K562 (cell line): Measurements from ENCODE around the gene MOGAT2. TPM values are rescaled to one million over a fixed set of nuclear protein-coding genes. Genes with fewer than 3 reads are reported as not detected.

Source experiments
- ARID4B ChIP-seq: sonication (generic); formaldehyde crosslinking; IDR thresholded peaks from 2 replicates; pipeline ENCODE4 v1.8.0; 2022; ENCODE audit warnings: mild to moderate bottlenecking, missing genetic modification reagents
- E2F1 ChIP-seq: sonication (generic); formaldehyde crosslinking; IDR thresholded peaks from 2 replicates; pipeline ENCODE4 v1.8.1; 2023; ENCODE audit warnings: mild to moderate bottlenecking, missing genetic modification reagents, moderate library complexity
- HOMEZ ChIP-seq: fragments of 250-450 bp; sonication (Bioruptor Pico); IDR thresholded peaks from 2 replicates; pipeline ENCODE4 v1.4.0; 2020; ENCODE audit warnings: mild to moderate bottlenecking, moderate library complexity
- JUND ChIP-seq, 2 experiments: IDR thresholded peaks; 2 replicates in 1 of 2; 3 replicates in 1 of 2; pipeline ENCODE4 v1.6.1; 2011; ENCODE audit warnings: borderline replicate concordance in 2 of 2, low read depth in 2 of 2, low read length in 2 of 2, improper control_type of control experiment in 1 of 2, missing biosample characterization in 1 of 2, missing genetic modification characterization in 1 of 2, missing genetic modification reagents in 1 of 2
- MBD2 ChIP-seq: sonication (generic); IDR thresholded peaks from 2 replicates; pipeline ENCODE4 v1.6.1; 2016; ENCODE audit warnings: low read depth, borderline replicate concordance
- MCM7 ChIP-seq, 2 experiments: fragments of 450-650 bp; IDR thresholded peaks; 2 replicates each; pipeline ENCODE4 v1.6.1; 2016 to 2018
- NR0B1 ChIP-seq: fragments of 450-650 bp; IDR thresholded peaks from one replicate; pipeline ENCODE4 v1.6.1; 2018; ENCODE audit warnings: mild to moderate bottlenecking, moderate library complexity; ENCODE audit not compliant: partially characterized antibody
- NRF1 ChIP-seq, 2 experiments: fragments of 450-650 bp; IDR thresholded peaks in 1 of 2; conservative IDR thresholded peaks in 1 of 2; 2 replicates each; pipeline ENCODE4 v1.6.1; 2014; ENCODE audit warnings: mild to moderate bottlenecking in 2 of 2
- PCBP1 ChIP-seq: fragments of 200-400 bp; formaldehyde crosslinking; IDR thresholded peaks from 2 replicates; pipeline ENCODE4 v1.6.1; 2018; ENCODE audit warnings: mild to moderate bottlenecking, low read depth, low read length; ENCODE audit not compliant: poor library complexity, severe bottlenecking
- SIX5 ChIP-seq, 2 experiments: IDR thresholded peaks; 2 replicates each; pipeline ENCODE4 v1.6.1; 2011; ENCODE audit warnings: low read length in 2 of 2, borderline replicate concordance in 1 of 2, low read depth in 1 of 2, mild to moderate bottlenecking in 1 of 2, moderate library complexity in 1 of 2; ENCODE audit not compliant: insufficient read depth in 1 of 2
- SMARCE1 ChIP-seq: fragments of 450-650 bp; IDR thresholded peaks from 2 replicates; pipeline ENCODE4 v1.7.1; 2016; ENCODE audit warnings: mild to moderate bottlenecking
- SP1 ChIP-seq: sonication (generic); formaldehyde crosslinking; IDR thresholded peaks from 2 replicates; pipeline ENCODE4 v1.8.1; 2022; ENCODE audit warnings: mild to moderate bottlenecking, missing genetic modification reagents
- TAF7 ChIP-seq: fragments of 450-650 bp; IDR thresholded peaks from 2 replicates; pipeline ENCODE4 v1.6.1; 2016; ENCODE audit warnings: missing genetic modification characterization, missing compliant biosample characterization
- TCF15 ChIP-seq: fragments of 250-450 bp; sonication (Bioruptor Pico); IDR thresholded peaks from 2 replicates; pipeline ENCODE4 v1.8.0; 2022; ENCODE audit warnings: moderate library complexity, mild to moderate bottlenecking, inconsistent platforms
- TRIM28 ChIP-seq: fragments of 450-650 bp; IDR thresholded peaks from 2 replicates; pipeline ENCODE4 v1.6.1; 2017
- ZBED1 ChIP-seq: IDR thresholded peaks from 2 replicates; pipeline ENCODE4 v1.6.1; 2014
- ZBTB7A ChIP-seq: IDR thresholded peaks from 2 replicates; pipeline ENCODE4 v1.6.1; 2011; ENCODE audit warnings: low read depth, mild to moderate bottlenecking, low read length, moderate library complexity, borderline replicate concordance; ENCODE audit not compliant: control insufficient read depth
- polyA plus RNA-seq, 8 experiments: library from polyadenylated mRNA; depleted of rRNA in 4 of 8; stranded (reverse) in 5 of 8; unstranded in 3 of 8; fragments of >200 nt; fragmentation: Nextera tagmentation in 2 of 8; fragmentation: Illumina TruSeq in 1 of 8; extraction: Ambion mirVana in 2 of 8; extraction: Trizol in 1 of 8; gene quantifications; 2 replicates each; pipeline versions ENCODE4 v1.2.1 to v1.2.3, GENCODE V29; 2011 to 2014; ENCODE audit warnings: inconsistent platforms in 1 of 8, missing spikeins in 1 of 8
- total RNA-seq, 7 experiments: library from RNA; depleted of rRNA in 6 of 7; stranded (reverse); fragments of >200 nt in 6 of 7; fragmentation: Illumina TruSeq in 2 of 7; extraction: Trizol in 2 of 7; gene quantifications; 2 replicates each; pipeline versions ENCODE4 v1.2.1 to v1.2.3, GENCODE V29; 2011 to 2021; ENCODE audit warnings: low replicate concordance in 1 of 7

The MOGAT2 gene
- total and polyA plus RNA-seq, 9 of the 15 experiments (the other 6 are each of a cell fraction or from before 2014, with no cell fraction given) = 0.09 TPM; not detected in 7

GRCh38 chr11:75768112-75768908 lies 50.7 kb downstream of the MOGAT2 start, which contains the start of gene DGAT2 (continued):
- no peak for TF ChIP-seq HOMEZ (CRISPR knock-in tag)
- peak; percentile 96 for TF ChIP-seq JUND (IDR thresholded peaks at IDR 0.05; ENCODE audit: borderline replicate concordance, low read depth, low read length)
- peak; percentile 19; the same call in 1 of the 3 replicates for TF ChIP-seq JUND (tag; IDR thresholded peaks at IDR 0.05; ENCODE audit: borderline replicate concordance, low read depth, low read length)
- no peak for TF ChIP-seq SMARCE1
- 0 out of 2 replicates have a peak, but pooled peaks have one; percentile 50 for TF ChIP-seq TRIM28
- TF ChIP-seq SP1 (CRISPR knock-in tag) = peak; percentile 91
- TF ChIP-seq TCF15 (CRISPR knock-in tag) = no peak
- peak in 1 of 2 experiments; percentile 25; a peak in 1 of 4 replicates for TF ChIP-seq SIX5 (IDR thresholded peaks at IDR 0.05; ENCODE audit: borderline replicate concordance in 1 of 2, insufficient read depth in 1 of 2, low read depth in 1 of 2, low read length in 2 of 2)
- TF ChIP-seq ZBED1 = no peak
- TF ChIP-seq ZBTB7A = peak; percentile 76
- peak; percentile 81 for TF ChIP-seq E2F1 (CRISPR knock-in tag)
- TF ChIP-seq ARID4B (CRISPR knock-in tag) = 0 out of 2 replicates have a peak, but pooled peaks have one; percentile 29
- no peak for TF ChIP-seq NR0B1
- no peak for TF ChIP-seq TAF7 (tag)
- TF ChIP-seq MCM7 (IDR thresholded peaks at IDR 0.05) = no peak
- peak; percentile 80 to 83 for TF ChIP-seq NRF1 (conservative IDR thresholded peaks at IDR 0.05 in 1 of 2, IDR thresholded peaks at IDR 0.05 in 1 of 2)
- peak; percentile 96 for TF ChIP-seq MBD2
- TF ChIP-seq PCBP1 = peak; percentile 93
